IMR-90 (cell line): ENCODE data around the gene PRICKLE2. TPM values are rescaled to one million over a fixed set of nuclear protein-coding genes. Genes with fewer than 3 reads are reported as not detected.

Experiments used
- ATAC-seq: fragments of 200-7000 bp; cut with Tn5 transposase; 2 replicates; pipeline ENCODE4 v1.9.1; 2020; ENCODE audit warnings: low read depth, mild to moderate bottlenecking, moderate library complexity
- BruUV-seq: library from RNA; stranded (reverse); fragments of 400-500 nt; replicated peaks from 2 replicates; lab custom pipeline; 2021; lab: Mats Ljungman, UMichigan
- CTCF ChIA-PET: fragments of 300-600 bp; formaldehyde crosslinking; extraction: SDS; loops from one replicate; lab custom pipeline; 2021; ENCODE audit warnings: antibody characterized with exemption; lab: Yijun Ruan, JAX
- POLR2A ChIA-PET: fragments of 300-600 bp; sonication (Branson Sonifier 250); formaldehyde crosslinking; loops from one replicate; lab custom pipeline; 2022; ENCODE audit warnings: antibody characterized with exemption; ENCODE audit not compliant: unreplicated experiment; lab: Charles Lee
- DNase-seq: peaks from one replicate; pipeline ENCODE4 v3.0.0; 2013
- H2AFZ ChIP-seq: replicated peaks from 2 replicates; pipeline ENCODE3; 2013; ENCODE audit warnings: low read length, mild to moderate bottlenecking; ENCODE audit not compliant: poor library complexity
- H2AK5ac ChIP-seq: 2 replicates; pipeline ENCODE4 v1.6.1; 2013; ENCODE audit warnings: low read depth, low read length, inconsistent platforms
- H2AK9ac ChIP-seq: replicated peaks from 2 replicates; pipeline ENCODE3; 2013; ENCODE audit warnings: mild to moderate bottlenecking, low read depth, low read length, moderate library complexity; ENCODE audit not compliant: poor library complexity
- H2BK120ac ChIP-seq: 2 replicates; pipeline ENCODE4 v1.6.1; 2013; ENCODE audit warnings: low read depth, low read length, inconsistent platforms
- H2BK15ac ChIP-seq: 3 replicates; pipeline ENCODE4 v1.6.1; 2013; ENCODE audit warnings: low read depth, low read length, inconsistent platforms
- H2BK20ac ChIP-seq: 2 replicates; pipeline ENCODE4 v1.6.1; 2013; ENCODE audit warnings: low read depth, mild to moderate bottlenecking, inconsistent platforms, low read length, moderate library complexity
- H2BK5ac ChIP-seq: 2 replicates; pipeline ENCODE4 v1.6.1; 2013; ENCODE audit warnings: mild to moderate bottlenecking, low read depth, low read length, inconsistent platforms; ENCODE audit not compliant: poor library complexity, severe bottlenecking
- H3K14ac ChIP-seq: replicated peaks from 2 replicates; pipeline ENCODE4 v1.6.1; 2013; ENCODE audit warnings: low read depth, low read length, inconsistent platforms
- H3K18ac ChIP-seq: 2 replicates; pipeline ENCODE4 v1.6.1; 2013; ENCODE audit warnings: low read depth, low read length, control low read depth
- H3K23ac ChIP-seq: 2 replicates; pipeline ENCODE4 v1.6.1; 2013; ENCODE audit warnings: low read depth, low read length, inconsistent platforms
- H3K27ac ChIP-seq: 2 replicates; pipeline ENCODE4 v1.5.1; 2013; ENCODE audit warnings: mild to moderate bottlenecking, control low read depth, low read length; ENCODE audit not compliant: insufficient read depth
- H3K27me3 ChIP-seq: 2 replicates; pipeline ENCODE4 v1.6.1; 2013; ENCODE audit warnings: low read length; ENCODE audit not compliant: control insufficient read depth, insufficient read depth
- H3K36me3 ChIP-seq: 2 replicates; pipeline ENCODE4 v1.6.1; 2013; ENCODE audit warnings: low read length, mixed read lengths; ENCODE audit not compliant: control insufficient read depth, insufficient read depth
- H3K4ac ChIP-seq: 2 replicates; pipeline ENCODE4 v1.6.1; 2013; ENCODE audit warnings: low read depth, low read length, inconsistent platforms
- H3K4me1 ChIP-seq: 2 replicates; pipeline ENCODE4 v1.6.1; 2013; ENCODE audit warnings: low read length, mixed read lengths; ENCODE audit not compliant: control insufficient read depth, insufficient read depth
- H3K4me2 ChIP-seq: 2 replicates; pipeline ENCODE4 v1.6.1; 2013; ENCODE audit warnings: low read depth, mild to moderate bottlenecking, control low read depth, low read length, moderate library complexity
- H3K4me3 ChIP-seq: 2 replicates; pipeline ENCODE4 v1.5.1; 2013; ENCODE audit warnings: low read depth, mild to moderate bottlenecking, control low read depth, low read length, moderate library complexity; ENCODE audit not compliant: insufficient read depth
- H3K56ac ChIP-seq: 2 replicates; pipeline ENCODE4 v1.6.1; 2013; ENCODE audit warnings: low read length, inconsistent platforms; ENCODE audit not compliant: insufficient read depth; ENCODE audit errors: extremely low read depth
- H3K79me1 ChIP-seq, 2 experiments: 2 replicates each; pipeline ENCODE4 v1.6.1; 2013; ENCODE audit warnings: low read length in 2 of 2, inconsistent platforms in 1 of 2, low read depth in 1 of 2
- H3K9ac ChIP-seq: 2 replicates; pipeline ENCODE4 v1.6.1; 2013; ENCODE audit warnings: low read depth, low read length, control low read depth
- H3K9me1 ChIP-seq: 2 replicates; pipeline ENCODE4 v1.6.1; 2013; ENCODE audit warnings: low read length, inconsistent platforms; ENCODE audit not compliant: insufficient read depth
- H3K9me3 ChIP-seq: 2 replicates; pipeline ENCODE4 v1.6.1; 2013; ENCODE audit warnings: low read length; ENCODE audit not compliant: control insufficient read depth, insufficient read depth
- H4K20me1 ChIP-seq: 2 replicates; pipeline ENCODE4 v1.6.1; 2013; ENCODE audit warnings: low read length, inconsistent platforms; ENCODE audit not compliant: insufficient read depth
- H4K5ac ChIP-seq: 2 replicates; pipeline ENCODE4 v1.6.1; 2013; ENCODE audit warnings: mild to moderate bottlenecking, low read depth, low read length, control low read depth
- H4K8ac ChIP-seq, 2 experiments: 2 replicates each; pipeline ENCODE4 v1.6.1; 2013; ENCODE audit warnings: low read depth in 2 of 2, low read length in 2 of 2, control low read depth in 1 of 2, inconsistent platforms in 1 of 2
- H4K91ac ChIP-seq: 2 replicates; pipeline ENCODE4 v1.6.1; 2013; ENCODE audit warnings: low read depth, low read length, inconsistent platforms; ENCODE audit not compliant: insufficient read depth
- BHLHE40 ChIP-seq: fragments of 150-350 bp; IDR thresholded peaks from 2 replicates; pipeline ENCODE4 v1.6.1; 2016; ENCODE audit warnings: mild to moderate bottlenecking, low read depth, low read length
- CEBPB ChIP-seq: IDR thresholded peaks from 2 replicates; pipeline ENCODE4 v1.6.1; 2012; ENCODE audit warnings: low read depth, low read length, improper control_type of control experiment
- CHD1 ChIP-seq: IDR thresholded peaks from 2 replicates; pipeline ENCODE4 v1.6.1; 2012; ENCODE audit warnings: low read depth, low read length, improper control_type of control experiment
- ELK1 ChIP-seq: fragments of 150-350 bp; IDR thresholded peaks from 2 replicates; pipeline ENCODE4 v1.6.1; 2016; ENCODE audit warnings: low read depth, mild to moderate bottlenecking, low read length, moderate library complexity, borderline replicate concordance
- FOS ChIP-seq: fragments of 150-350 bp; IDR thresholded peaks from 2 replicates; pipeline ENCODE4 v1.6.1; 2016; ENCODE audit warnings: low read depth, low read length
- MAFK ChIP-seq: IDR thresholded peaks from 2 replicates; pipeline ENCODE4 v1.6.1; 2012; ENCODE audit warnings: low read depth, low read length, improper control_type of control experiment
- MAZ ChIP-seq: IDR thresholded peaks from 2 replicates; pipeline ENCODE4 v1.6.1; 2012; ENCODE audit warnings: low read depth, mild to moderate bottlenecking, low read length, improper control_type of control experiment, moderate library complexity, borderline replicate concordance
- MXI1 ChIP-seq: IDR thresholded peaks from 2 replicates; pipeline ENCODE4 v1.6.1; 2012; ENCODE audit warnings: low read depth, mild to moderate bottlenecking, low read length, moderate library complexity, borderline replicate concordance
- NFE2L2 ChIP-seq: fragments of 150-350 bp; IDR thresholded peaks from 2 replicates; pipeline ENCODE4 v1.6.1; 2016; ENCODE audit warnings: low read depth, mild to moderate bottlenecking, low read length
- POLR2A ChIP-seq: IDR thresholded peaks from 2 replicates; pipeline ENCODE4 v1.6.1; 2012; ENCODE audit warnings: mild to moderate bottlenecking, low read depth, low read length
- RAD21 ChIP-seq: IDR thresholded peaks from 2 replicates; pipeline ENCODE4 v1.6.1; 2012; ENCODE audit warnings: low read length, improper control_type of control experiment
- RCOR1 ChIP-seq: IDR thresholded peaks from 2 replicates; pipeline ENCODE4 v1.6.1; 2012; ENCODE audit warnings: mild to moderate bottlenecking, low read length, improper control_type of control experiment; ENCODE audit not compliant: insufficient replicate concordance
- SMC3 ChIP-seq: fragments of 150-350 bp; IDR thresholded peaks from 2 replicates; pipeline ENCODE4 v1.6.1; 2016; ENCODE audit warnings: low read depth, mild to moderate bottlenecking, antibody characterized with exemption, low read length, moderate library complexity
- USF2 ChIP-seq: fragments of 150-350 bp; IDR thresholded peaks from 2 replicates; pipeline ENCODE4 v1.6.1; 2017; ENCODE audit warnings: mild to moderate bottlenecking, antibody characterized with exemption, low read length, low read depth
- WGBS, 2 experiments: methylation state at CpG; one replicate each; pipeline versions ENCODE4 v1.1.5 to v1.1.7; 2013; ENCODE audit warnings: missing lambda C conversion rate in 2 of 2; ENCODE audit not compliant: insufficient read length in 1 of 2; ENCODE audit errors: extremely low coverage in 2 of 2; 5-methylcytosine and 5-hydroxymethylcytosine counted together
- dilution Hi-C: fragments of 300-500 bp; cut with HindIII; formaldehyde crosslinking; loops from one replicate; pipeline ENCODE4 v1.14.3; 2018; ENCODE audit warnings: low sequenced_read_pairs; ENCODE audit not compliant: unreplicated experiment
- in situ Hi-C: fragments of 300-500 bp; cut with MboI; formaldehyde crosslinking; loops from 3 replicates; pipeline ENCODE4 v1.14.3; 2019; ENCODE audit warnings: low sequenced_read_pairs, inconsistent platforms, mixed read lengths
- intact Hi-C: fragments of 100-400 bp; cut with micrococcal nuclease; formaldehyde crosslinking; loops from 2 replicates; pipeline ENCODE4 v1.10.0; 2022
- polyA plus RNA-seq, 3 experiments: library from polyadenylated mRNA; depleted of rRNA; stranded (reverse); fragments of >200 nt; gene quantifications; 2 replicates each; pipeline ENCODE4 v1.2.3, GENCODE V29; 2012; ENCODE audit warnings: low replicate concordance in 1 of 3
- total RNA-seq: library from RNA; depleted of rRNA; stranded (reverse); fragments of >200 nt; gene quantifications from 2 replicates; pipeline ENCODE4 v1.2.3, GENCODE V29; 2012

Gene PRICKLE2
- total and polyA plus RNA-seq, 2 of the 4 experiments (the other 2 are of a cell fraction): 4.1 to 14.2 TPM

- peak overlapping the region; percentile 35; the same call in 1 of the 2 replicates for H3K4ac ChIP-seq
- no peak overlapping the region; the same call in 1 of the 2 replicates for H3K14ac ChIP-seq
- peak overlapping the region; percentile 21; the same call in 1 of the 2 replicates for H4K5ac ChIP-seq
- peaks cover 36 to 81% of the 10 kb centered on the region in 2 experiments for H3K79me1 ChIP-seq
- in situ Hi-C loops: no loop called here
- H3K23ac ChIP-seq: 0 out of 2 replicates have a peak overlapping the region, but pooled peaks have one; percentile 14
- H4K20me1 ChIP-seq: peaks cover 8% of the 10 kb centered on the region
- H3K4me1 ChIP-seq: peaks cover 17% of the 10 kb centered on the region
- no peak overlapping the region for H2BK120ac ChIP-seq
- intact Hi-C loops: no loop called here
- H3K36me3 ChIP-seq: peaks cover 2% of the 10 kb centered on the region
- H3K18ac ChIP-seq: no peak overlapping the region
- no peak overlapping the region for H3K56ac ChIP-seq
- H2BK5ac ChIP-seq: peak overlapping the region; percentile 31
- no peak overlapping the region for H2AFZ ChIP-seq
- DNase-seq (no peak), ATAC-seq (no peak)
- TF ChIP-seq SMC3 (no peak), ELK1 (no peak), USF2 (no peak), MAFK (no peak), RCOR1 (no peak), CHD1 (no peak), BHLHE40 (no peak), MAZ (no peak), CEBPB (no peak), RAD21 (no peak), POLR2A (no peak), NFE2L2 (no peak), FOS (no peak), MXI1 (no peak)
- no peak overlapping the region for H2BK15ac ChIP-seq
- H3K4me2 ChIP-seq: no peak overlapping the region
- H3K9me1 ChIP-seq: peaks cover 10% of the 10 kb centered on the region
- no peak overlapping the region; the same call in 1 of the 2 replicates for H3K27ac ChIP-seq
- H3K4me3 ChIP-seq: no peak overlapping the region
- no peaks in the 10 kb centered on the region for H3K9me3 ChIP-seq
- dilution Hi-C loops: no loop called here
- H2BK20ac ChIP-seq: no peak overlapping the region
- H2AK9ac ChIP-seq: no peak overlapping the region
- no peak overlapping the region; the same call in 1 of the 2 replicates for H3K9ac ChIP-seq
- H4K91ac ChIP-seq: no peak overlapping the region
- no peak overlapping the region for H4K8ac ChIP-seq
- H3K27me3 ChIP-seq: no peaks in the 10 kb centered on the region
- POLR2A ChIA-PET: no interaction called here
- WGBS, 2 experiments: no CpG with 5 or more reads among the region's 3 CpGs
- BruUV-seq: no TSS peak
- CTCF ChIA-PET: no interaction called here
- H2AK5ac ChIP-seq: peak overlapping the region; percentile 10; the same call in 1 of the 2 replicates
Observed at GRCh38 chr3:64226730-64227129, 1.5 kb upstream of the PRICKLE2 start.
